ENCODE results near the gene CES3.

The CES3 gene

DNA sequence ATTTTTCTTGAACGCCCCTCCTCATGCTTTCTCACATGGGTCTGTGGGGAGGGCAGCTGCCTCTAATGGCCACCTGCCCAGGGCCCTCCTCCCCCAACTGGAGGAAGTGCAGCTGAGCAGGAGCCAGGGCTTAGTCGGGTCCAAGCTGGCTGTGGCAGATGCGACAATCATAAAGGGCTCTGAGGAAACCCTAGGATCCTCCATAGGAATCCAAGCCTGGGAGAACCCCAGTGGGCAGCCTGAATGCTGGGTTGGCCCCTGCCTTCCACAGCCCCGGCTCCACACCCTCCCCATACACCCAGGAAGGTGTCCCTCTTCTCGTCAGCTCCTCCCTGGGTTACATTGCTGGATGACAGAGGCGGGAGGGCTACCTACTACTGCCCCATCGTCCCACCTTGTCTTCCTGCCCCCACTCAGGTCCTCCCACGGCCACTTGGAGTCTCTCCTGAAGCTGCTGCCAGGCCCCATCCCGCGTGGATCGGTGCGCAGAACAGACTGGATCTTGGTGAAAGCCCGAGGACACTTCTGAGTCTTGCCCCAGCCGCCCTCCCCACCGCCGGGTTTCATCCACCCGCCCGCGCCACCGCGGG lies 52.3 kb downstream of the CES3 start:
- no peak for DNase-seq

DNA sequence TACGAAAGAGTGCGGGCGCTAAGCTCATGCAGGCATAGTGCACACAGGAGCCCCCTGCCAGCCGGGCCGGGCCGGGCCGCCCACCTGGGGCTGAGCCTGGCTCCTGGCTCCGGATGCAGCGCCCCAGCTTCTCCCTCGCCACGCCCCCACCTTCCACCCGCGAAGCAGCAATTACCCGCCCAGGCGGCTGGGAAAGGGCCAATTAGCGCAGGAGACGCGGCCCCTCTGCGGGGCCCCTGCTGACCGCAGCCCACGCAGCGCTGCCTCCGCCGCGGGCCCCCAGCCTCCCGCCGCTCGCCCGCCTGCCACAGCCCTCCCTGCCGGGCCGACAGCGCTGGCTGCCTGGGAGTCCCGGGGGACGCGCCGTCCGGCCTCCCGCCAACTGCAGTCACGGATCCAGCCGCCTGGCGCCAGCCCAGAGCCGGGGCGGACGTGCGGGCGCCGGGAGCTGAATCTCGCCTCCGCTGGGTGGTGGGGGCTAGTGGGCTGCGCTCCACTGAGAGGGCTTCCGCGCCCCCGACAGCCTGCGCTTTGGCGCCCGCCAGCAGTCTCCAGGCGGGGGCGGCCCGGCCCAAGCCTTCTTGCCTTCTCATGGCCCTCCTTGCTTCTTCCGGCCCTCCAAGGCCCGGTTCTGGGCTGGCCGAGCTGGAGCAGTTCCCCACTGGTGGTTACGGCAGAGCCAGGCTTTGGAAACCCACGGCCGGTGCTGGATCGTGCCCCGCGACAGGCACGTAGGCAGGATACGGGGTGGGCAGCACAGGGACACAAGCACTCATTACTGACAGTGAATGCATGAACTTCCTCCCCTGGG lies 53.0 kb downstream of the CES3 start:
- DNase-seq = peak; percentile 89

GRCh38 chr16:67014634-67015312 lies 53.7 kb downstream of the CES3 start:
- DNase-seq = no peak

GRCh38 chr16:67015313-67015731 lies 54.3 kb downstream of the CES3 start:
- DNase-seq = no peak

GRCh38 chr16:67016143-67016542 lies 55.1 kb downstream of the CES3 start:
- no peak for DNase-seq

- no peak for DNase-seq
Measured at GRCh38 chr16:67016681-67017420, 55.8 kb downstream of the CES3 start.

- DNase-seq = no peak
Measured at GRCh38 chr16:67017421-67017750, 56.3 kb downstream of the CES3 start.

DNA sequence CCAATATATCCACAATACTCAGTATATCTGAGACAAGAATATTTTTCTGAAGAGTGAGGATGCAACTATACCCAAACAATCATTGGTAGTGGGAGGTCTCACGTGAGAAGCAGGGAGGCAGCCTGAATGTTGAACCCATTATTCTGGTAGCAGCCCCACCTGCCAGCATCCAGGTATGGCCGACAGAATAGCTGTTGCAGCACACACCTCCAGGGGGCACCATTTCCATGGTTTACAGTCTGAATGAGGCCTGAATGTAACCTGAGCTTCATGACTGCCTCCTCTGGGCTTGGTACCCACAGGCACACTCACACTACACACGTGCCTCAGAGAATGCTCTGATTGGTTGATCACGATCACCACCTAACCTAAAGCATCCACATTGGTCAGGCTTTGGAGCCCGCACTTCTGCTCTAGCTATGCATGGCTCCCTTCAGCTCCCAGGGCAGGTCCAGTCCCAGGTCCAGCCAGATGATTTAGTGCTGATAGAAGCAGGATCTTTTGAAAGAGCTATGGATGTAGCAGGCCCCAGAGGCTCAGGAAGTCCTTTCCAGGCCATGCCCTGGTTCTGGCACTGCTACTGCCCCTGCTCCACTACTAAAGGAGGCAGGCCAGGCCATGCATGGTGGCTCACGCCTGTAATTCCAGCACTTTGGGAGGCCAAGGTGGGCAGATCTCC lies 56.9 kb downstream of the CES3 start:
- peak; percentile 91 for DNase-seq

GRCh38 chr16:67019171-67019570 lies 58.1 kb downstream of the CES3 start:
- DNase-seq = no peak

DNA sequence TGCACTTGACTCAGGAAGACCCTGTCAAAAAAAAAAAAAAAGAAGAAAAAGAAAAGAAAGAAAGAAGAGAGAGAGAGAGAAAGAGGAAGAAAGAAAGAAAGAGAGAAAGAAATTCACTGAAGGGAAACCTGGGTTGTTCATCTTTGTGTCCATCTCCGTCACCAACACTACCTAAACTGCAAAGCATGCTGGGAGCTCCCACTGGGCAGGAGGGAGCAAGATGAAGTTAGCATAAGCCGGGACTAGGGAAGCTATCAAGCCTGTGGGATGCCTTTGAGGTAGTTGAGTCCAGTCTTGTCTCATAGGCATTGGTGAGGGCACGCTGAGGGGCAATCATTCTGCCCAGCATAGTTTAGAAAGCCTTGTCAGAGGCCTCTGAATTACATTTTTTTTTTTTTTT lies 60.3 kb downstream of the CES3 start:
- DNase-seq = peak; percentile 19

DNA sequence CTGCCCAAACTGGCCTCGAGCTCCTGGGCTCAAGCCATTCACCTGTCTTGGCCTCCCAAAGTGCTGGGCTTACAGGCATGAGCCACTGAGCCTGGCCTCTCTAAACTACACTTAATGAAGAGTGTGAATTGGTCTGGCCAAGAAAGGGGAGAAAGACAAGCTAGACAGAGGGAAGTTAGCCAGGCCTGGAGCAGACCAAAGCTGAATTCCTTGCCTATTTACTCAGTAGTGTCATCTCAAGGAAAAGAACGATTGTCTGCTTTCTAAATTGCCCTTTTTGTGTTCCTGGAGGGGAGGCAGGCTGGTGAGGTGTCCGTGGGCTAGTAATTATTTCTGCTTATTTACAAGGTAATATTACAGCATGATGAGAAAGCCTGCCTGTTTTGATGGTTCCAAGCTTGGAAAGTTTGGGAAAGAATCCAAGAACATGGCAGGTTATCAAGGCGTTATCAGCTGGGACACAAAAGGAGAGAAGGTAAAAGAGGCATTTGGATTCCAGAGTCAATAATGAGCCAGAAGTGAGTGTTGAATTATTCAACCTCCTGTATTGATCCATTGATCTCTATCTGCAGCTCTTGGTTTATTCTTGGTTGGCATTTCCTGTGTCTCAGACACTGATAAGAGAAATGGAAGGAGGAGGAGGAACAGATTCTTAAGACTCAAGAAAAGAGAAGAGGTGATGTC lies 61.6 kb downstream of the CES3 start:
- DNase-seq = no peak

DNA sequence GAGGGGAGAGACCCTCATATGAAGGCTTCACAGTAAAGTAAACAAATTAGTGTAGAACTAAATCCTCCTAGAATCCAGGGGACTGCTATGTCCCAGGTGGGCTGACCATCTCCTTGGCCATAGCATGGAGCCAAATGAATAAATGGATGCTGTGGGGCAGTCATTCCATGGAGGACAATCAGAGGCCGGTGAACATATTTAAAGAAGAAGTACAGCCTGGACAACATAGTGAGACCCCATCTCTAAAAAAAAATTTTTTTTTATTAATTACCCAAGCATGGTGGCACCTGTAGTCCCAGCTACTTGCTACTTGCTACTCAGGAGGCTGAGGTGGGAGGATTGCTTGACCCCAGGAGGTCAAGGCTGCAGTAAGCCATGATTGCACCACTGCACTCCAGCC lies 62.6 kb downstream of the CES3 start:
- no peak for DNase-seq

All from activated CD8-positive, alpha-beta memory T cell treated with anti-CD3 and anti-CD28 coated beads for 24 hours (primary cell).